Raji (cell line): ENCODE data around the gene LRRN2.

Source experiments
- POLR2A ChIP-seq: IDR thresholded peaks from 2 replicates; pipeline ENCODE4 v1.6.1; 2011; ENCODE audit warnings: low read depth, low read length, control low read depth; ENCODE audit not compliant: insufficient read depth

LRRN2 gene

GRCh38 chr1:204574016-204574864 lies 111.3 kb downstream of the LRRN2 start:
- no peak for TF ChIP-seq POLR2A

GRCh38 chr1:204572923-204573922 lies 112.3 kb downstream of the LRRN2 start:
- TF ChIP-seq POLR2A: no peak

DNA sequence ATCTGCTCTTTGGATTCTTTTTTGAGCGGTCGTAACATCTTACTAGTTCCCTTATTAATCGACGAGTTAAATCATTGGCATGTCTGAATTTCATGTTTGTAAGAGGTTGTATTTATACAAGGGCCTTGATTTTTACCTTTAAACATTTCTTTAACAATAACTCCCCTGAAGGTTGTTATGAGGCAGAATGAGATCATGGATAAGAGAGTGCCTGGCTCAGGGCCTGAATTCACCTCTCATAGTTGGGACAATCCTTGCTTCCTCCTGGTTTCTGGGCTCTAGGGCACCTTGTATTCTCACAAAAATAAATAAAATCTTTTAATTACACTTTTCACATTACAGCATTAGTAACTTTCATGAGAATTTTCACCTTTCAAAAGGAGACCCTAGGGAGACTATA lies 113.9 kb downstream of the LRRN2 start:
- no peak for TF ChIP-seq POLR2A

GRCh38 chr1:204571128-204571527 lies 114.4 kb downstream of the LRRN2 start:
- no peak for TF ChIP-seq POLR2A

GRCh38 chr1:204569478-204569877 lies 116.1 kb downstream of the LRRN2 start:
- no peak for TF ChIP-seq POLR2A

GRCh38 chr1:204568576-204569315 lies 116.8 kb downstream of the LRRN2 start:
- no peak for TF ChIP-seq POLR2A
